Endothelial cell of umbilical vein (primary cell): ENCODE measurements around the gene KIF18A.

Source experiments
- EZH2 ChIP-seq: IDR thresholded peaks from 2 replicates; pipeline ENCODE4 v1.6.1; 2012; ENCODE audit warnings: borderline replicate concordance, low read depth, mild to moderate bottlenecking, moderate library complexity, low read length, inconsistent platforms; ENCODE audit not compliant: severe bottlenecking
- TF ChIP-seq, protein P1 (sequence below), 2 donors: IDR thresholded peaks; 1 replicate in 1 of 2; 2 replicates in 1 of 2; pipeline ENCODE4 v1.5.1; 2011; ENCODE audit warnings: low read length in 2 of 2, mild to moderate bottlenecking in 2 of 2, moderate library complexity in 2 of 2, control low read depth in 1 of 2, inconsistent platforms in 1 of 2, low read depth in 1 of 2; ENCODE audit not compliant: insufficient read depth in 1 of 2; ENCODE audit errors: extremely low read depth in 1 of 2
- TF ChIP-seq, protein P2 (sequence below): IDR thresholded peaks from 2 replicates; pipeline ENCODE4 v1.6.1; 2011; ENCODE audit not compliant: insufficient read depth, insufficient read length

DNA sequence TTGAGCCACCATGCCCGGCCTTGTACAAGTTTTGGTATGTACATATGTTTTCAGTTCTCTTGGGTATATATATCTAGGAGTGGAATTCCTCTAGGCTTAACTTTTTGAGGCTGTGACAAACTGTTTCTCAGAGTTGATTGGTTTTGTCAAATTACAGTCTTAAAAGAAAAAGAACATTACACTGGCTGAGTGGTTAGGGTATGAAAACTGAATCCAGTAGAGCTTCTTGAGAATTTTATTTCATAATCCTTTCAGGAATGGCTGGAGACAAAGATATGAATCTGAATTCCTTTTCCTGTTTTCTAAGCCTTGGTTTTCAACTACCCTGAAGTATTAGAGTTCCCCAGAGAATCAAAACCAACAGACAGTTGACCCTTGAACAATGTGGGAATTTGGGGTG, 6.8 kb upstream of the KIF18A start:
- TF ChIP-seq, protein P1, sequence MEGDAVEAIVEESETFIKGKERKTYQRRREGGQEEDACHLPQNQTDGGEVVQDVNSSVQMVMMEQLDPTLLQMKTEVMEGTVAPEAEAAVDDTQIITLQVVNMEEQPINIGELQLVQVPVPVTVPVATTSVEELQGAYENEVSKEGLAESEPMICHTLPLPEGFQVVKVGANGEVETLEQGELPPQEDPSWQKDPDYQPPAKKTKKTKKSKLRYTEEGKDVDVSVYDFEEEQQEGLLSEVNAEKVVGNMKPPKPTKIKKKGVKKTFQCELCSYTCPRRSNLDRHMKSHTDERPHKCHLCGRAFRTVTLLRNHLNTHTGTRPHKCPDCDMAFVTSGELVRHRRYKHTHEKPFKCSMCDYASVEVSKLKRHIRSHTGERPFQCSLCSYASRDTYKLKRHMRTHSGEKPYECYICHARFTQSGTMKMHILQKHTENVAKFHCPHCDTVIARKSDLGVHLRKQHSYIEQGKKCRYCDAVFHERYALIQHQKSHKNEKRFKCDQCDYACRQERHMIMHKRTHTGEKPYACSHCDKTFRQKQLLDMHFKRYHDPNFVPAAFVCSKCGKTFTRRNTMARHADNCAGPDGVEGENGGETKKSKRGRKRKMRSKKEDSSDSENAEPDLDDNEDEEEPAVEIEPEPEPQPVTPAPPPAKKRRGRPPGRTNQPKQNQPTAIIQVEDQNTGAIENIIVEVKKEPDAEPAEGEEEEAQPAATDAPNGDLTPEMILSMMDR (IDR thresholded peaks at IDR 0.05; ENCODE audit: extremely low read depth in 1 of 2, insufficient read depth in 1 of 2, low read depth in 1 of 2, low read length in 2 of 2): no peak
- TF ChIP-seq, protein P2, sequence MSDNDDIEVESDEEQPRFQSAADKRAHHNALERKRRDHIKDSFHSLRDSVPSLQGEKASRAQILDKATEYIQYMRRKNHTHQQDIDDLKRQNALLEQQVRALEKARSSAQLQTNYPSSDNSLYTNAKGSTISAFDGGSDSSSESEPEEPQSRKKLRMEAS: no peak
- TF ChIP-seq EZH2: no peak
